GM18520 (cell line): ENCODE results near the gene PRPS1.
"Not testable (repeated sequence)": the region's sequence is repeated elsewhere in the genome, so short reads cannot be mapped to it uniquely, and the experiment has no call there.

Source experiments
- ATAC-seq: cut with Tn5 transposase; IDR thresholded peaks from one replicate; pipeline ENCODE4 v1.9.1; 2021; ENCODE audit not compliant: unreplicated experiment

The PRPS1 gene

DNA sequence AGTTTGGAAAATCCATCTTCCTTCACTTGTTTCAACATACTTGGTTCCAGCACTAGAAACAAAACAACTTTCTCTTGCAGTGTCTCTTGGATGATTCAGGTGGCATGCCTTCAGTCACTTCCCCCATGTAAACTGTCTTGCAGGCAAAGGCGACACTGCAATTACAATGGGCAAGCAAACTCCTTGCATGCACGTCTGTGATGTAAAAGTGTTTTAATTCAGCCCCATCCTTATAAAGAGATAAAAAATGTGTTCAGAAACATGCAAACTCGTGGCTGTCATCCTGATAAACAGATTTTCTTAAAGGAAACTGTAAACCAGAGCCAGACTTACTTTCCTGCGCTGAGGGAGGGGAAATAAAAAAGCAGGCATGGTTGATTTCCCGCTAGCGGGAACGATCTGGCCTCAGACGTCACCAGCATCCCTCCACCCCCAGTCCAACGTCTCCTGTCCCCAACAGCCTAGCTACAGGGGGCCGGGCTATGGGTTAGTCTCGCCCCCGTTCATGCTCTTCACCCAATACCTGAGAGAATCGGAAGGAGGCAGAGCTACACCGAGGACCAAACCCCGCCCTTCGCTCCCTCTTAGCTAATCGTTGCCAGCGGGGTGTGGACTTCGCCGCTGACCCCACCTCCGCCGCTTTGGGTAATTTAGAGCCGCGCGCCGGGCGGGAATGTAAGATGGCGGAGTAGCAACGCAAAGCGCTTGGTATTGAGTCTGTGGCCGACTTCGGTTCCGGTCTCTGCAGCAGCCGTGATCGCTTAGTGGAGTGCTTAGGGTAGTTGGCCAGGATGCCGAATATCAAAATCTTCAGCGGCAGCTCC, at the start of gene PRPS1:
Gene PRPS1 (plus strand): TSS at position 673 of the 824 bp plus-strand sequence. CDS start 119 bp downstream, at position 792.
- peak; percentile 100 for ATAC-seq

GRCh38 chrX:107579956-107580355, 48.4 kb upstream of the PRPS1 start:
- no peak for ATAC-seq

GRCh38 chrX:107581923-107582322, 46.4 kb upstream of the PRPS1 start:
- no peak for ATAC-seq

- ATAC-seq, result no peak
These were observed 39.1 kb upstream of the PRPS1 start for GRCh38 chrX:107589243-107589642.

GRCh38 chrX:107596651-107597050, 31.7 kb upstream of the PRPS1 start:
- ATAC-seq, result no peak

GRCh38 chrX:107597264-107597663, 31.0 kb upstream of the PRPS1 start:
- no peak for ATAC-seq

GRCh38 chrX:107597791-107598190, 30.5 kb upstream of the PRPS1 start:
- no peak for ATAC-seq

- no peak for ATAC-seq
These were observed 28.9 kb upstream of the PRPS1 start for GRCh38 chrX:107599450-107599861.

GRCh38 chrX:107600366-107600765, 27.9 kb upstream of the PRPS1 start:
- ATAC-seq, result no peak

GRCh38 chrX:107601326-107601725, 27.0 kb upstream of the PRPS1 start:
- ATAC-seq, result no peak

GRCh38 chrX:107601759-107602158, 26.6 kb upstream of the PRPS1 start:
- ATAC-seq, result no peak

- no peak for ATAC-seq
These were observed 25.5 kb upstream of the PRPS1 start for GRCh38 chrX:107602694-107603239.

GRCh38 chrX:107603429-107604159, 24.7 kb upstream of the PRPS1 start:
- no peak for ATAC-seq

- ATAC-seq, result not testable (repeated sequence)
These were observed 19.2 kb upstream of the PRPS1 start for GRCh38 chrX:107609061-107609460.

DNA sequence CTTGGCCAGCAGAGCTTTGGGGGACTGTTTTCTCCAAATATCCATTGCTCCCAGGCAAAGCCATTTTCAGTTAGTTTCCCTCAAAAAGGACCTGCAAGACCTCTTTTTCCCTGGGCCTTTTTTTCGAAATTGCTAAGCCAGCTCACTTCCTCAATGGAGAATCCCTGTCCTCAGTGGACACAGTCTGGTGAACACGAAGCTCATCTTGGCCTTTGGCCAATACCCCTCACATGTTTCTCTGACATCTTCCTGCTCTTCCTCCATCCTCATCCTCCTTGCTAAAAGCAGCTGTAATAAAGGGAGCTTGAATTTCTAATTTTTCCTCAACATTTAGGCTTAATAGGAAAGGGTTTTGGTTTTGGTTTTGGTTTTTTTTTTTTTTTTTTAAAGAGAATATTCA, 17.6 kb upstream of the PRPS1 start:
- no peak for ATAC-seq

DNA sequence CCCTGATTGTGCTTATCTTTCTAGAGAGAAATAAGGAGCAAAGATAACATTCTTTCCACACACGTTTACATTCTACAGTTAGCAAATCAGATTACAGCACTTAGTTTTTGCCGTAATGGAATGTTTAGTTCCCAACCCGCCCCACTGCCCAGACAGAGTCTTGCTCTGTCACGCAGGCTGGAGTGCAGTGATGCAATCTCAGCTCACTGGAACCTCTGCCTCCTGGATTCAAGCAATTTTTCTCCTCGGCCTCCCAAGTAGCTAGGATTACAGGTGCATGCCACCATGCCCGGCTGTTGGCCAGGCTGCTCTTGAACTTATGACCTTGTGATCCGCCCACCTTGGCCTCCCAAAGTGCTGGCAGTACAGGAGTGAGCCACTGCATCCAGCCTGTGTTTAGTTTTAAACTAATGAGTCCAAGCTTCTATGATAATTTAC, 8.4 kb upstream of the PRPS1 start:
- ATAC-seq, result no peak

GRCh38 chrX:107624893-107625292, 3.4 kb upstream of the PRPS1 start:
- no peak for ATAC-seq

DNA sequence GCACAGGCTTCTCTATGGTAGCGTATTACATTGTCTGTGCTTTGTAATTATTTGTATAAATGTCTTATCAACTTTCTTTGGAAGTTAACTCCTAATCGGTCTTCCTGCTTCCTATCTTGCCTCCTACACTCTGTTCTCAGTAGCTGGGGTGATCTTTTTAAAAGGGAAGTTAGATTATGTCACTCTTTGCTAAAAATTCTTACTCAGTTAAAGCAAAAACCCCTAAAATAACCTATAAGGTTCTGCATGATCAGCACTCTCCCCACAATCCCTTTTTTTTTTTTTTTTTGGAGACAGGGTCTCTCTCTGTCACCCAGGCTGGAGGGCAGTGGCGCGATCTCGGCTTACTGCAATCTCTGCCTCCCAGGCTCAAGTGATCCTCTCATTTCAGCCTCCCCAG, 2.6 kb upstream of the PRPS1 start:
- ATAC-seq, result no peak

GRCh38 chrX:107626481-107626880, 1.8 kb upstream of the PRPS1 start:
- ATAC-seq, result no peak

DNA sequence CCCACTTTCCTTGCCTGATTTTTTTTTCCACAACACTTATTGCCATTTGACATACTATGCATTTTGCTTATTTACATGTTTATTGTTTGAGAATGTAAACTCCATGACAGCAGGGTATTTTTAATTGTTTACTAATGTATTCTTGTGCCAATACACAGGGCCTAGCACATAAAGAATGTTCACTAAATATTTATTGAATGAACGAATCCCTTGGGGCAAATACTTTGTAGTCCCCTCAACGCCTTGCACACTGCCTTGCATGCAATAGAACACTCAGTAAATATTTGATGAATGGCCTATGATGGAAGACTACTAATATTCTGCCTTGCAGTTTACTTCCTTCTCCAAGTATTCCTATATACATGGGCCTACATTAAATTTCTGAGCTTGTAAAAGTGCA, 1.4 kb upstream of the PRPS1 start:
- no peak for ATAC-seq

DNA sequence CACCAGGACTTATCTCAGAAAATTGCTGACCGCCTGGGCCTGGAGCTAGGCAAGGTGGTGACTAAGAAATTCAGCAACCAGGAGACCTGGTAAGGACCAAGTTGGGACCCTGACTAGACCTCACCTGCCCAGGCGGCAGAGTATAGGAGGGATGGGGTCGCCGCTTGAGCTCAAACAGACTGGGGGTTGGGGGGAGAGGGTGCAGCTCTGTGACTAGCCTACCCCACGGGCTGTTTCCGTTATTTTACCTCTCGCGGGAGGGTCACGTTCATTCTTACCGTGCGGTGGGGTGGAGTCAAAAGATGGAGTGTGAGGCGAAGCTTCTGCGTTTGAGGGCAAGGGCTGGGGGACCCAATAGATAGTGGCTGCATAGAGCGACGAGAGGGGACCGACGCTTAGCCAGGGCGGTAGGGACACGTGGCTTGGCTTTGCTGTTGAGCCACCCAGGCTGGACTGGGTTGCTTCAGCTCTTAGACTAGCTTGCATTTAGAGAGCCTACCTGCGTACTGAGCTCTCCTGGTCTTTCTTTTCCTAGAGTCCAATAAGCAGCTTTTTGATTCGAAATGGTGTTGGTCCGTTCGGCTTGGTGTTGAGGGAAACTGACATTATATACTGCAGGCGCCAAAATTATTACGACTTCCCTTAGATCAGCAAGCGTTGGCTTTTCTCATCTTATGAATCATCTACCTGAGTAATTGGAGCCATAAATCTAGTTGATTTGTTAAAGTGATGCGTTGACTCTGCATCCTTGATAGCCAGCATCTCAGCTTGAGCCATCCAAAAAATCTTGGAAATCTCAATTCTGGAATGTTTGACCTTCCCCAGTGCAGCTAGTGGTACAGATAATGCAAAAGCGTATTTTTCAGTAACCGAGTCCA, 591 bp downstream of the PRPS1 start:
- ATAC-seq, result peak; percentile 16
